NCI-H1105 treated with DMSO at 0.1 percent for 48 hours (cell line): ENCODE measurements around the gene PCDHGA1.

Experiments
- DNase-seq: peaks from one replicate; lab custom pipeline; 2025; lab: John Stamatoyannopoulos, UW

PCDHGA1 gene

GRCh38 chr5:141534492-141535213, 204.3 kb downstream of the PCDHGA1 start:
- DNase-seq: no peak

GRCh38 chr5:141543053-141543452, 212.7 kb downstream of the PCDHGA1 start:
- no peak for DNase-seq

- no peak for DNase-seq
These were observed 217.2 kb downstream of the PCDHGA1 start for GRCh38 chr5:141547488-141547887.

GRCh38 chr5:141547921-141548320, 217.6 kb downstream of the PCDHGA1 start:
- DNase-seq: no peak

GRCh38 chr5:141557681-141558136, 227.4 kb downstream of the PCDHGA1 start:
- DNase-seq: peak; percentile 80

GRCh38 chr5:141558150-141558549, 227.8 kb downstream of the PCDHGA1 start:
- DNase-seq: no peak

- DNase-seq: no peak
These were observed 229.1 kb downstream of the PCDHGA1 start for GRCh38 chr5:141559461-141559860.

GRCh38 chr5:141560151-141560550, 229.8 kb downstream of the PCDHGA1 start:
- DNase-seq: peak; percentile 75

GRCh38 chr5:141560725-141561483, 230.6 kb downstream of the PCDHGA1 start:
- peak; percentile 93 for DNase-seq
